GM23338 (cell line): ENCODE results near the gene FAM83F. TPM values are rescaled to one million over a fixed set of nuclear protein-coding genes. Genes with fewer than 3 reads are reported as not detected.

Experiments used
- ATAC-seq: fragments of 200-7000 bp; cut with Tn5 transposase; 3 replicates; pipeline ENCODE4 v1.9.1; 2020
- DNase-seq: peaks from one replicate; pipeline ENCODE4 v3.0.0-alpha.2; 2015; ENCODE audit warnings: low spot score
- H2AFZ ChIP-seq: fragments of 200-600 bp; sonication (generic); 2 replicates; pipeline ENCODE4 v1.8.0; 2016; ENCODE audit warnings: antibody characterized with exemption, mild to moderate bottlenecking, moderate library complexity
- H3F3A ChIP-seq: fragments of 200-600 bp; sonication (generic); replicated peaks from 2 replicates; pipeline ENCODE4 v1.8.0; 2017; ENCODE audit warnings: antibody characterized with exemption, mixed run types, low read depth
- H3K27ac ChIP-seq: fragments of 200-600 bp; sonication (generic); 2 replicates; pipeline ENCODE4 v1.6.1; 2016; ENCODE audit warnings: low read depth
- H3K27me3 ChIP-seq: fragments of 200-600 bp; sonication (generic); 2 replicates; pipeline ENCODE4 v1.8.0; 2016; ENCODE audit warnings: mild to moderate bottlenecking, mixed run types, moderate library complexity; ENCODE audit not compliant: insufficient read depth
- H3K36me3 ChIP-seq: fragments of 200-600 bp; sonication (generic); 2 replicates; pipeline ENCODE4 v1.8.0; 2016; ENCODE audit warnings: mild to moderate bottlenecking; ENCODE audit not compliant: insufficient read depth
- H3K4me1 ChIP-seq: fragments of 200-600 bp; sonication (generic); 2 replicates; pipeline ENCODE4 v1.8.0; 2016; ENCODE audit warnings: mild to moderate bottlenecking, moderate library complexity; ENCODE audit not compliant: insufficient read depth
- H3K4me2 ChIP-seq: fragments of 200-600 bp; sonication (generic); 2 replicates; pipeline ENCODE4 v1.7.1; 2017; ENCODE audit warnings: mixed run types
- H3K4me3 ChIP-seq: fragments of 200-600 bp; sonication (generic); 2 replicates; pipeline ENCODE4 v1.6.1; 2016; ENCODE audit warnings: mixed run types
- H3K79me2 ChIP-seq: fragments of 200-600 bp; sonication (generic); replicated peaks from 2 replicates; pipeline ENCODE4 v1.8.0; 2017; ENCODE audit warnings: mild to moderate bottlenecking; ENCODE audit not compliant: insufficient read depth
- H3K9me2 ChIP-seq: fragments of 200-600 bp; sonication (generic); 2 replicates; pipeline ENCODE4 v1.8.0; 2017; ENCODE audit not compliant: insufficient read depth
- H4K20me1 ChIP-seq: fragments of 200-600 bp; sonication (generic); replicated peaks from 2 replicates; pipeline ENCODE4 v1.8.0; 2017; ENCODE audit warnings: mild to moderate bottlenecking; ENCODE audit not compliant: insufficient read depth
- H3K27ac Mint-ChIP-seq: 2 replicates; pipeline ENCODE4 v1.8.0; 2020; ENCODE audit warnings: inconsistent platforms, mild to moderate bottlenecking, moderate library complexity, mixed read lengths
- H3K27me3 Mint-ChIP-seq: 3 replicates; pipeline ENCODE4 v1.8.0; 2022; ENCODE audit warnings: low read depth, mild to moderate bottlenecking, moderate library complexity, mixed read lengths, inconsistent platforms; ENCODE audit not compliant: insufficient read depth, poor library complexity
- H3K36me3 Mint-ChIP-seq: 3 replicates; pipeline ENCODE4 v1.8.0; 2021; ENCODE audit warnings: low read depth, mild to moderate bottlenecking, inconsistent platforms, moderate library complexity, mixed read lengths
- H3K4me1 Mint-ChIP-seq: 3 replicates; pipeline ENCODE4 v1.8.0; 2020; ENCODE audit warnings: mild to moderate bottlenecking, inconsistent platforms, mixed read lengths
- H3K4me3 Mint-ChIP-seq: 3 replicates; pipeline ENCODE4 v1.8.0; 2021; ENCODE audit warnings: moderate library complexity, mild to moderate bottlenecking, inconsistent platforms, mixed read lengths
- H3K9me3 Mint-ChIP-seq: 3 replicates; pipeline ENCODE4 v1.8.0; 2020; ENCODE audit warnings: moderate library complexity, mild to moderate bottlenecking, inconsistent platforms, mixed read lengths
- EZH2 ChIP-seq: fragments of 200-600 bp; sonication (generic); IDR thresholded peaks from one replicate; pipeline ENCODE4 v1.8.0; 2017; ENCODE audit warnings: antibody characterized with exemption, mild to moderate bottlenecking, low read depth; ENCODE audit not compliant: unreplicated experiment
- ZNF331 ChIP-seq: fragments of 250-450 bp; sonication (Bioruptor Pico); IDR thresholded peaks from 2 replicates; pipeline ENCODE4 v1.5.0; 2020; ENCODE audit warnings: low read depth, mild to moderate bottlenecking, moderate library complexity
- polyA plus RNA-seq: library from polyadenylated mRNA; unstranded; fragments of >200 nt; fragmentation: Nextera tagmentation; extraction: Ambion mirVana; gene quantifications from 2 replicates; pipeline ENCODE4 v1.2.1, GENCODE V29; 2016
- total RNA-seq: library from RNA; depleted of rRNA; stranded (reverse); fragments of >200 nt; shearing (Covaris generic); gene quantifications from 2 replicates; pipeline ENCODE4 v1.2.3, GENCODE V29; 2014
- TF ChIP-seq, protein P1 (sequence below), 2 experiments: fragments of 200-600 bp in 1 of 2; sonication (generic) in 1 of 2; conservative IDR thresholded peaks; 2 replicates each; pipeline versions ENCODE4 v1.5.1 to v1.6.1; 2016 to 2017; ENCODE audit warnings: antibody characterized with exemption in 2 of 2, low read depth in 2 of 2, mild to moderate bottlenecking in 2 of 2, moderate library complexity in 1 of 2
- TF ChIP-seq, protein P2 (sequence below): fragments of 250-450 bp; sonication (Bioruptor Pico); IDR thresholded peaks from 2 replicates; pipeline ENCODE4 v1.5.0; 2020; ENCODE audit warnings: mild to moderate bottlenecking, moderate library complexity
- TF ChIP-seq, protein P3 (sequence below): IDR thresholded peaks from 2 replicates; pipeline ENCODE4 v1.6.1; 2016; ENCODE audit warnings: antibody characterized with exemption

Gene FAM83F
- total and polyA plus RNA-seq, 2 experiments from 2014 or later: 3.7 to 15.9 TPM

DNA sequence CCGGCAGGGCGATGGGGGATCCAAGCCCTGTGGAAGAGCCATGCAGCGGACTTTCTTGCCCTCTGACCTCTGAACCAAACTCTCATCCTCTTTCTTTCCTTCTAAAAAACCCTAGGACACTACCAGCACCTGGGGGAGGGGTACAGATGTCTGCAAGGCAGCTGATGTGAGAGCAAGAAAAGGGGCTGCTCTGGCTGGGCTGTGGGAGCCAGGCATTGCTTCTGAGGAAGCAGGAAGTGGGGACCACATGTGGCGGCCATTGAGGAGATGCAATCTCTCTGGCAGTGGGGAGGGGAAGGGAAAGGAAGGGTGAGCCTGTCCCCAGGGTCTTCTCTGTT lies 36.0 kb downstream of the FAM83F start (continued):
- TF ChIP-seq, protein P1, sequence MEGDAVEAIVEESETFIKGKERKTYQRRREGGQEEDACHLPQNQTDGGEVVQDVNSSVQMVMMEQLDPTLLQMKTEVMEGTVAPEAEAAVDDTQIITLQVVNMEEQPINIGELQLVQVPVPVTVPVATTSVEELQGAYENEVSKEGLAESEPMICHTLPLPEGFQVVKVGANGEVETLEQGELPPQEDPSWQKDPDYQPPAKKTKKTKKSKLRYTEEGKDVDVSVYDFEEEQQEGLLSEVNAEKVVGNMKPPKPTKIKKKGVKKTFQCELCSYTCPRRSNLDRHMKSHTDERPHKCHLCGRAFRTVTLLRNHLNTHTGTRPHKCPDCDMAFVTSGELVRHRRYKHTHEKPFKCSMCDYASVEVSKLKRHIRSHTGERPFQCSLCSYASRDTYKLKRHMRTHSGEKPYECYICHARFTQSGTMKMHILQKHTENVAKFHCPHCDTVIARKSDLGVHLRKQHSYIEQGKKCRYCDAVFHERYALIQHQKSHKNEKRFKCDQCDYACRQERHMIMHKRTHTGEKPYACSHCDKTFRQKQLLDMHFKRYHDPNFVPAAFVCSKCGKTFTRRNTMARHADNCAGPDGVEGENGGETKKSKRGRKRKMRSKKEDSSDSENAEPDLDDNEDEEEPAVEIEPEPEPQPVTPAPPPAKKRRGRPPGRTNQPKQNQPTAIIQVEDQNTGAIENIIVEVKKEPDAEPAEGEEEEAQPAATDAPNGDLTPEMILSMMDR (conservative IDR thresholded peaks at IDR 0.05; ENCODE audit: low read depth in 2 of 2): no peak
- no peak for TF ChIP-seq ZNF331
- TF ChIP-seq, protein P2, sequence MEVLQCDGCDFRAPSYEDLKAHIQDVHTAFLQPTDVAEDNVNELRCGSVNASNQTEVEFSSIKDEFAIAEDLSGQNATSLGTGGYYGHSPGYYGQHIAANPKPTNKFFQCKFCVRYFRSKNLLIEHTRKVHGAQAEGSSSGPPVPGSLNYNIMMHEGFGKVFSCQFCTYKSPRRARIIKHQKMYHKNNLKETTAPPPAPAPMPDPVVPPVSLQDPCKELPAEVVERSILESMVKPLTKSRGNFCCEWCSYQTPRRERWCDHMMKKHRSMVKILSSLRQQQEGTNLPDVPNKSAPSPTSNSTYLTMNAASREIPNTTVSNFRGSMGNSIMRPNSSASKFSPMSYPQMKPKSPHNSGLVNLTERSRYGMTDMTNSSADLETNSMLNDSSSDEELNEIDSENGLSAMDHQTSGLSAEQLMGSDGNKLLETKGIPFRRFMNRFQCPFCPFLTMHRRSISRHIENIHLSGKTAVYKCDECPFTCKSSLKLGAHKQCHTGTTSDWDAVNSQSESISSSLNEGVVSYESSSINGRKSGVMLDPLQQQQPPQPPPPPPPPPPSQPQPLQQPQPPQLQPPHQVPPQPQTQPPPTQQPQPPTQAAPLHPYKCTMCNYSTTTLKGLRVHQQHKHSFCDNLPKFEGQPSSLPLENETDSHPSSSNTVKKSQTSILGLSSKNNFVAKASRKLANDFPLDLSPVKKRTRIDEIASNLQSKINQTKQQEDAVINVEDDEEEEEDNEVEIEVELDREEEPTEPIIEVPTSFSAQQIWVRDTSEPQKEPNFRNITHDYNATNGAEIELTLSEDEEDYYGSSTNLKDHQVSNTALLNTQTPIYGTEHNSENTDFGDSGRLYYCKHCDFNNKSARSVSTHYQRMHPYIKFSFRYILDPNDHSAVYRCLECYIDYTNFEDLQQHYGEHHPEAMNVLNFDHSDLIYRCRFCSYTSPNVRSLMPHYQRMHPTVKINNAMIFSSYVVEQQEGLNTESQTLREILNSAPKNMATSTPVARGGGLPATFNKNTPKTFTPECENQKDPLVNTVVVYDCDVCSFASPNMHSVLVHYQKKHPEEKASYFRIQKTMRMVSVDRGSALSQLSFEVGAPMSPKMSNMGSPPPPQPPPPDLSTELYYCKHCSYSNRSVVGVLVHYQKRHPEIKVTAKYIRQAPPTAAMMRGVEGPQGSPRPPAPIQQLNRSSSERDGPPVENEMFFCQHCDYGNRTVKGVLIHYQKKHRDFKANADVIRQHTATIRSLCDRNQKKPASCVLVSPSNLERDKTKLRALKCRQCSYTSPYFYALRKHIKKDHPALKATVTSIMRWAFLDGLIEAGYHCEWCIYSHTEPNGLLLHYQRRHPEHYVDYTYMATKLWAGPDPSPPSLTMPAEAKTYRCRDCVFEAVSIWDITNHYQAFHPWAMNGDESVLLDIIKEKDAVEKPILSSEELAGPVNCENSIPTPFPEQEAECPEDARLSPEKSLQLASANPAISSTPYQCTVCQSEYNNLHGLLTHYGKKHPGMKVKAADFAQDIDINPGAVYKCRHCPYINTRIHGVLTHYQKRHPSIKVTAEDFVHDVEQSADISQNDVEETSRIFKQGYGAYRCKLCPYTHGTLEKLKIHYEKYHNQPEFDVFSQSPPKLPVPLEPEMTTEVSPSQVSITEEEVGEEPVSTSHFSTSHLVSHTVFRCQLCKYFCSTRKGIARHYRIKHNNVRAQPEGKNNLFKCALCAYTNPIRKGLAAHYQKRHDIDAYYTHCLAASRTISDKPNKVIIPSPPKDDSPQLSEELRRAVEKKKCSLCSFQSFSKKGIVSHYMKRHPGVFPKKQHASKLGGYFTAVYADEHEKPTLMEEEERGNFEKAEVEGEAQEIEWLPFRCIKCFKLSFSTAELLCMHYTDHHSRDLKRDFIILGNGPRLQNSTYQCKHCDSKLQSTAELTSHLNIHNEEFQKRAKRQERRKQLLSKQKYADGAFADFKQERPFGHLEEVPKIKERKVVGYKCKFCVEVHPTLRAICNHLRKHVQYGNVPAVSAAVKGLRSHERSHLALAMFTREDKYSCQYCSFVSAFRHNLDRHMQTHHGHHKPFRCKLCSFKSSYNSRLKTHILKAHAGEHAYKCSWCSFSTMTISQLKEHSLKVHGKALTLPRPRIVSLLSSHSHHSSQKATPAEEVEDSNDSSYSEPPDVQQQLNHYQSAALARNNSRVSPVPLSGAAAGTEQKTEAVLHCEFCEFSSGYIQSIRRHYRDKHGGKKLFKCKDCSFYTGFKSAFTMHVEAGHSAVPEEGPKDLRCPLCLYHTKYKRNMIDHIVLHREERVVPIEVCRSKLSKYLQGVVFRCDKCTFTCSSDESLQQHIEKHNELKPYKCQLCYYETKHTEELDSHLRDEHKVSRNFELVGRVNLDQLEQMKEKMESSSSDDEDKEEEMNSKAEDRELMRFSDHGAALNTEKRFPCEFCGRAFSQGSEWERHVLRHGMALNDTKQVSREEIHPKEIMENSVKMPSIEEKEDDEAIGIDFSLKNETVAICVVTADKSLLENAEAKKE: no peak

DNA sequence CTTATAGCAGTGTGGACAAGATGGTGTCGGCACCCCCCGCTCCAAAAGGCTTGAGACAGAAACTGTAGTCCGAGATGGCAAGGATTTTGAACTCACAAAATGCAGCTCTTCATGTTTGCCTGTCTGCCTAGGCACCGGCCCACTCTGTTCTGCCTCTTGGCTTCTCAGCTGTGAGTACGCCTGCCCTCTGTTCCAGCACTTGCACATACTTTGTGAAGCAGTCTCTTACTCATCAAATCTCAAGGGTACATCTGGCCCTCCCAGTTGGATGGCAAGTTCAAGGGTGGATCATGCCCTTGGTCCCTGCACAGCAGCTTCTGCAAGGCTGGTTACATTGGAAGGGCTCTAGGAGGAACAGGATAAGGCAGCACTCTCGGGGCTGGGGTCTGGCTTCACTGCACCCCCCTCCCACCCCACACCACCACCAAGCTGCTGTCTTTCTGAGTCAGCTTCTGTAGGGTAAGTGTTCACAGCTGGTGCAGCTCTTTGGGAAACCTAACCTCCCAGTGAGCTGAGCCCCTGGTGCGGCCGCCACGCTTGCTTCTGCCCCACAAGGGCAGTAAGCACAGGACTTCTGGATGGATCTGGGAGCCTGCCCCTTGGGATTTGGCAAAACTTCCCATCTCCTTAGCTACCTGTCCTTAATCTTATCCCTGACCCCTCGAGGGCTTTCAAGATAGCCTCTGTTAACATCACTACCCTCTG lies 37.2 kb downstream of the FAM83F start:
- Mint-ChIP-seq H3K27ac (no peak overlapping the region), H3K4me3 (no peak overlapping the region)
- no peak for ATAC-seq

More for the DNA sequence above, 37.2 kb downstream of the FAM83F start:
- Histone ChIP-seq H3F3A (0 out of 2 replicates have a peak, but pooled peaks cover 2% of the 10 kb centered on the region), H4K20me1 (no peaks in the 10 kb centered on the region), H3K79me2 (no peaks in the 10 kb centered on the region), H3K27ac (no peak overlapping the region), H3K4me2 (no peak overlapping the region), H3K4me1 (peaks cover 8% of the 10 kb centered on the region; the same call in 1 of the 2 replicates), H2AFZ (no peak overlapping the region), H3K4me3 (no peak overlapping the region), H3K36me3 (no peaks in the 10 kb centered on the region), H3K27me3 (no peaks in the 10 kb centered on the region), H3K9me2 (no peaks in the 10 kb centered on the region)
- Mint-ChIP-seq H3K36me3 (peaks cover 5% of the 10 kb centered on the region; the same call in 2 of the 3 replicates), H3K4me1 (peaks cover 23% of the 10 kb centered on the region), H3K9me3 (no peaks in the 10 kb centered on the region), H3K27me3 (peaks cover 13% of the 10 kb centered on the region)
- no peak for TF ChIP-seq EZH2
- TF ChIP-seq, protein P3, sequence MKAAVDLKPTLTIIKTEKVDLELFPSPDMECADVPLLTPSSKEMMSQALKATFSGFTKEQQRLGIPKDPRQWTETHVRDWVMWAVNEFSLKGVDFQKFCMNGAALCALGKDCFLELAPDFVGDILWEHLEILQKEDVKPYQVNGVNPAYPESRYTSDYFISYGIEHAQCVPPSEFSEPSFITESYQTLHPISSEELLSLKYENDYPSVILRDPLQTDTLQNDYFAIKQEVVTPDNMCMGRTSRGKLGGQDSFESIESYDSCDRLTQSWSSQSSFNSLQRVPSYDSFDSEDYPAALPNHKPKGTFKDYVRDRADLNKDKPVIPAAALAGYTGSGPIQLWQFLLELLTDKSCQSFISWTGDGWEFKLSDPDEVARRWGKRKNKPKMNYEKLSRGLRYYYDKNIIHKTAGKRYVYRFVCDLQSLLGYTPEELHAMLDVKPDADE: no peak
- DNase-seq: no peak
